ENCODE results near the gene ZRANB3.

DNA sequence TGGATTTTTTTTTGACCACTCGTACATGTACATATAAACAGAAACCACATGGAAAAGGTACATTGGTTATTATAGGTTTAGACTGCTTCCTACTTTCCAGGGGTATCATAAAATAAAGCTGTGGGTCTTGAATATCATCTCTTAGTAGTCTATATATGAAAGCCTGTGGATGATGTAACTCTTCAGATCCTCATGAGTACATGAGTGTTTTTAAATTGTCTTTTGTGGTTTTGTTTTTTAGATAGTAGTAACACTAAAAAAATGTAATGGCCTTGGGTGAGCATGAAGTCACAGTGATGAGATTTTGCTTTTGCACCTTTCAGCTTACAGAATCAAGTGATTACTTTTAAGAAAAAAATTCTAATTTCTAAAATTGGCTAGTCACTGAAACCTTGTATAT lies 398.7 kb downstream of the ZRANB3 start:
- TF ChIP-seq EZH2phosphoT487 (IDR thresholded peaks at IDR 0.05; ENCODE audit: insufficient read depth, low read depth): no peak
- no peak for TF ChIP-seq EZH2 (IDR thresholded peaks at IDR 0.05; ENCODE audit: insufficient read depth, poor library complexity, severe bottlenecking)

Measured in GM23248 (cell line).